HG02798 (cell line): ENCODE data around the gene GALE.
"Not testable (repeated sequence)": the region's sequence is repeated elsewhere in the genome, so short reads cannot be mapped to it uniquely, and the experiment has no call there.

ENCODE experiments used
- ATAC-seq: cut with Tn5 transposase; IDR thresholded peaks from one replicate; pipeline ENCODE4 v1.9.1; 2021; ENCODE audit warnings: mild to moderate bottlenecking; ENCODE audit not compliant: unreplicated experiment, poor library complexity

The GALE gene

DNA sequence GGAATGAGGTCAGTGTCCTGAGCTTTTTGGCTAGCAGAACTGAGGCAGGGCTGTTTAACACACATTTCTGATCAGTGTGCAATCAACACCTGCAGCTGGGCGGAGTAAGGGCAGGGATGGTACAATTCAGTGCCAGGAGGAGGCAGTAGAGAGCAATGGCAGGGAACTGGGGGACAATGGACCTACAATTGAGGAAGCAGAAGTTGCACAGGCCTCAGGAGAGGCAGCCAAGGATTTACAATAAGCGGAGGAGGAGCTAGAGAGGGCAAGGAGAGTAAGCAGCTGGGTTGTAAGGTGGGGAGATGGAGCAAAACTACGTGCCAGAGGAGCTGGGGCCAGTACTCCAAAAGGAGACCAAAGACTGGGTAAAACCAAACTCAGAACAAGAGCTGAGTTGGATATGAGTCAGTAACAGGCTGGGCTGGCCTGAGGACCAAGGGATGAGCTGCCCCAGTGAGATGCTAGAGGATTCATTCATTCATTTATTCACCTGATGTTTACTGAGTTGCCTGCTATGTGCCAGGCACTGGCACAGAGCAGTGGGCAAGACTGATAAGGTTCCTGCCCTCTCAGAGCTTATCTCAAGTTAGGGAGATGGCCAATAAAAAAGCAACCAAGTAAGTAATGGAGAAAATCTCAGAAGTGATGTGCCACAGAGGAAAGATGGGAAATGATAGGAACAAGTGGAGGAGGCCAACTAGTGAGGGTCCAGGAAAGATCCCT is 10.4 kb upstream of the GALE start:
- no peak for ATAC-seq

DNA sequence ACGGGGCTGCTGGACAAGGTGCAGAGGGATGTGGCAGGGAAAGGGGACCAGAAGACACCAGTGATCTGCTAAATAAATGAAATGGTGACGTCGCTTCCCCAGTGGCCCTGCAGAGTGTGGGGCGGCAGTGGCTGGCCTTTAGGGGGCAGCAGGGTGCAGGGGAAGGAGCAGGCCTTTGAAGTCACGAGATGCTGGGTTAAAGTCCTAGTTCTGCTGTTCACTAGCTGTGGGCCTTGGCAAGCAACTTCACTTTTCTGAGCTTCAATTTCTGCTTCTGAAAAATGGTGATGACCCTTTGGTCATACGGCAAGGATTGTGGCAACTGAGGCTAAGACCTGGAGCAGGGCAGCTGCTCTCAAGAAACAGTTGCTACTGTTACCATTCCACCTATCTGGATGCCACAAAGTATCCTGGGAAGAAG is 9.2 kb upstream of the GALE start:
- peak; percentile 68 for ATAC-seq

- ATAC-seq, result no peak
Observed at GRCh38 chr1:23807453-23807852, 6.9 kb upstream of the GALE start.

DNA sequence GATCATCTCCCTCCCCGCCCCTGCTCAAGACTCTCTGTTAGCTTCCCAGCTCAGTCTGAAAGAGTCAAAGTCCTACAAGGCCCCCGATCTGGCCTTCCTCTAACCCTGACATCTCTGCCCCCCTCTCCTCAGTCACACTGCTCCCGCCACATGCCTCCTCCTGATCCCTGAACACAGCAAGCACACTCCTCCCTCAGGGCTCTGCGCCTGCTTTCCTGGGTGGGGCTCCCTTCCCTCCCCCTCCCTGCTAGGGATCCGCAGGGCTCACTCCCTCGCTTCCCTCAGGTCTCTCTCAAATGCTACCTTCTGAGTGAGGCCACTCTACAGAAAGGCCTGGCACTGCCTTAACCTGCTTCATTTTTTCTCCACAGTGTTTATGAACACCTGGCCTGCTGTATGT is 5.7 kb upstream of the GALE start:
- ATAC-seq, result no peak

DNA sequence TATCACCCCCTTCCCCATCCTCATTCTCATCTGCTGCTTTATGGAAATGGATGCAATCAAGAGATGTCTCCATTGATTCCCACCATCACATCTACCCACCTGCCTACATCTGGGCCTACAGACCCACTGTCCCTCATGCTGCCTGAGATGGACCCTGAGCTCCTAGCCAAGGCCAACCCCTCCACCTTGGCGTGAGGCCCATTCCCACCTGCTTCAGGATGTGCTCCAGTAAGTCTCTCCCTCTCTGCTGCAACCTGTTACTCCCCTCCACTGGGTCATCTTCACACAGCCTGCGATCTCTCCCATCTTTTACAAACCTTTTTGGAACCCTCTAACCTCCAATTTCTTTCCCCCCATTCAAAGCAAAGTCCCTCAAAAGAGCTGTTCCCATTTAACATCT is 4.5 kb upstream of the GALE start:
- no peak for ATAC-seq

- no peak for ATAC-seq
Observed at GRCh38 chr1:23804183-23804835, 3.8 kb upstream of the GALE start.

GRCh38 chr1:23803674-23804073 is 3.1 kb upstream of the GALE start:
- no peak for ATAC-seq

GRCh38 chr1:23802809-23803342 is 2.3 kb upstream of the GALE start:
- not testable (repeated sequence) for ATAC-seq

- no peak for ATAC-seq
Observed at GRCh38 chr1:23801876-23802275, 1.3 kb upstream of the GALE start.

DNA sequence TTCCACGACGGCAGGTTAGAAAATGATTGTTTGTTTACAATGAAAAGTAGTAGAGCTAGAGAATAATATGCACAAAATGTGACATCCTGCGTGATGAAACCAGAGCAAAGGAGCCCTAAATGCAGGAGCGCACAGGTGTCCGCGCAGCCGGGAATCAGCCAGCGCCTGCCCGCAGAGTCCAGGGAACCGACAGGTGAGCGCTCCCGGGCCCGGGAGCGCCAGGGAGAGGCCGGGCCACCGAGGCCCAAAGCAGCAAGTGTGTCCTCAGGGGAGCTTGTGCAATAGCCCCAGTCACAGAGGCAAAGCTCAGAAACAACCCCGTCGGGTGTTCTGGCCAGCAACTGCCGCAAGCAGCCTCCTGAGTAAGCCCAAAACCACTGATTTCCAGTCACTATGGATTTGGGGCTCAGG is 789 bp upstream of the GALE start:
- ATAC-seq, result no peak

DNA sequence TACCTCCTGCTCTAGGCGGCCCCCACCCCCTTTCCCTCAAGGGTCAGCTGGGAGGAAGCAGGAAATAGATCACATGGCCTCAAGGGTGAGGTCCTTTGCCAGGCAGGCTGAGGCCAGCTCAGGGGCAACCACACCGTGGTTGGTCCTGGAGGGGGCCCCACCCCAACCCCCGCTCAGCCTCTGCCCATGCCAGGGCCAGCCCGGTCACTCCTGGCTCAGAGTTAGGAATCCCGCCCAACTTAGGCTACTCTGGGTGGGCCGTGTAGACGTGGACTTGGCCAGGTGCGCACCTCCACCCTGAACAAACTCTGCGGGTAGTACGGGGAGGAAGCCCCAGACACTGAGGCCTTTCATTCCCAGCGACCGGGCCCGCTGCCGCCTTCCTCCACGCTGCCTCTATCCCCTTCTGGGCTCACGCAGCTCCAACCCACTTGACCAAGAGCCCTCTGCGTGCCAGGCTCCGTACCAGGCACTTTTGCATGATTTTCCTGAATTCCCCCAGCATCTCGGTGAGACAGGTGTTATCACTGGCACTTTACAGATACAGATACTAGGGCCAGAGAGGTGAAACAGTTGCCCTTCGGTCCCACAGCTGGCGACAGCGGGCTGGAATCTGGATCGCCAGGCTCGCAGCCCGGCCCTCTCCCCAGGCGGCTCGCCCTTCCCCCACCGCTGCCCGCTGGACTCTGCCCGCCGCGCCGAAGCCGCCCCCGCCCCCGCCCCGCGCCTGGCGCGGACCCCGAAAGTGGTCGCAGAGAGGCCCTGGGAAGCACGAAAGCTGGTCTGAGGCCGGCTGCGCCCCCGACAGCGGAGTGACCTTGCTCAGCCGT is 769 bp downstream of the GALE start:
- no peak for ATAC-seq

DNA sequence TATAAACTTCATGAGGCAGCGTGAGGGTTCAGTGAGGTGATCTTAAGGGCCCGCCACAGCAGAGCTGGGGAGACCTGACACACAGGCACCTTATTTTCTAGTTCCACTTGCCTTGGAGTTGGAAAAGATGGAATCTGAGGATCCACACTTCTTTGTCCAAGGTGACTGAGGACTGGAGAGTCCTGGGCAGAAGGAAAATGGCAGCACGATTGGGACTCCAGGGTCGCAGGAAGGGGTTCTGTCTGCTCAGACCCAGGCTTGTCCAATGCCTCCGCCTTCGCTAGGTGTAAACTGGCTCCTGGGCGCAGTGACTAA is 1.3 kb downstream of the GALE start:
- no peak for ATAC-seq

DNA sequence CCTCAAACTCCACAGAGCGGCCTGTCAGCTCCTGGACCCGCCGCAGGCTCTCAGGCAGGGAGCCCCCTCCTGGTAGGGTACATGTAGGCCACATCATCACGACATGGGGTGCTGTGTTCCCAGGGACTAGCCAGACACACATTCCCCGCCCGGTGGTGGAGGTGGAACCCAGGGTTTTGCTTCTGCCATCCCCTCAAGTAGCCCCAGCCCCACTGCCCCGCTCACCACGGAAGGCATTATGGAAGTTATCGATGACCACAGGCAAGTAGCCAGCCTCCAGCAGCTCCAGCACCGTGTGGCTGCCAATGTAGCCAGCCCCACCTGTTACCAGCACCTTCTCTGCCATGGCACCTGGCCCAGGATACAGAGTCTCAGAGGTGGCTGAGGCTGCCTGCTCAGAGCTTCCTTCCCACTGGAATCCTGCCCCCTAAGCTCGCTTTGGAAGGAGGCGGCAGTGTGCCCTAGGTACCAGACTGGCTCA is 1.9 kb downstream of the GALE start:
- ATAC-seq, result no peak

DNA sequence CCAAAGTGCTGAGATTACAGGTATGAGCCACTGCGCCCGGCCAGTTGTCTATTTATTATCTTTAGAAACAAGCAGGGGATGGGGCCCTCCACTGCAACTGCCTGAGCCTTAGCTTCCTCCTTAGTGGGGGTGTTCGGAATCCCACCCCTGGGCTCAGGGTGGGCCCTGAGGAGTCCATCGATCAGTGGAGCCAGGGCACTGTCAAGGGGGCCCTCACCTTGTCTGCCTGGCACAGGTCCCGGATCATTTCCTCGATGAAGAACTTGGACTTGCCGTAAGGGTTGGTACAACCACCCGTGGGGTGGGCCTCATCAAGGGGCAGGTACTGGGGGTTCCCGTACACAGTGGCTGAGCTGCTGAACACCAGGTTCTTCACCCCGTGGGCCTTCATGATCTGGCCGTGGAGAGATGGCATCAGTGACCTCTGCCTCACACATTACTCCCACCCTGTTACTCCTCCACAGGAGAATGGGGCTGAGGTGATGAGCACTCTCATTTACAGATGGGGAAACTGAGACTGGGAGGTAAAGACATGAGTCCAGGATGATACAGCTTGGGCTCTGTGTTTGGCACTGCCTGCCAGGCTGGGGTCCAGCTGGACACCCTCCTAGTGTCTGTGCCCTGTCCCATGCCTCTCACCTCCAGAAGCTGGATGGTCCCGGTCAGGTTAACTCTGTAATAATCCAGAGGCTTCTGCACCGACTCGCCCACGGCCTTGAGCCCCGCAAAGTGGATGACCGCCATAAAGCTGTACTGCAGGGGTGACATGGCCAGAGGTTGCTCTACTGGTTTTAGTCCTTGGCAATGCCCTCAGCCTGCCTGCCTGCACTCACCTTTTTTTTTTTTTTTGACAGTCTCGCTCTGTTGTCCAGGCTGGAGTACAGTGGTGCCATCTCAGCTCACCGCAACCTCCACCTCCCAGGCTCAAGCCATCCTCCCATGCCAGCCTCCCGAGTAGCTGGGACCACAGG is 2.8 kb downstream of the GALE start:
- ATAC-seq, result no peak

DNA sequence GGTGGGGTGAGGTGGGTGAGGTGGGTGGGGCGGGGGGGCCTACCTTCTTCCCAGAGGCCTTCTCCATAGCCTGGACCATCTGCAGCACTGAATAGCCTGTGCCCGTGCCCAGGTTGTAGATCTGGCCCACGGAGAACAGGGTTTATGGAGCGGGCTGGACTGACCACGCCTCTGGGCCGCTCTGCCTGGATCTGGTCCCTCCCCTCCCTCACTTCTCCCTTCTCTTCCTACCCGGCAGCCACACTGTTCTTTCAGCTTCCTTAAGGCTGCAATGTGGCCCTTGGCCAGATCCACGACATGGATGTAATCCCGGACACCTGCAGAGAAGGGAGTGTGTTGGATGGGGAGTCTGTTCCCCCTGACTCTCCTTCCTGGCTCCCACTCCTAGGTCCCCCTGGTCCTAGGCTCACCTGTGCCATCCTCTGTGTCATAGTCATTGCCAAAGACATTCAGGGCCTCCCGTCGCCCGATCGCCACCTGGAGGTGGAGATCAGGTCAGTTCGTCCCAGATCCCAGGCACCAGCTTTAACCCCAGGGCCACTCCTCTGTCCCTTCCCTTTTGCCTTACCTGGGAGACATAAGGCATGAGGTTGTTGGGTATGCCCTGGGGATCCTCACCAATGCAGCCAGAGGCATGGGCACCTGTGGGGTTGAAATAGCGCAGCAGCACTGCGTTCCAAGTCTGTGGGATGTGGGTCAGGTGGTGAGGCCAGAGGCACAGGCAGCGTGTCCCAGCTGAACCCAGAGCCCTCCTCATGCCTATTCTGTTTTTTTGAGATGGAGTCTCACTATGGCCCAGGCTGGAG is 3.9 kb downstream of the GALE start:
- ATAC-seq, result no peak

DNA sequence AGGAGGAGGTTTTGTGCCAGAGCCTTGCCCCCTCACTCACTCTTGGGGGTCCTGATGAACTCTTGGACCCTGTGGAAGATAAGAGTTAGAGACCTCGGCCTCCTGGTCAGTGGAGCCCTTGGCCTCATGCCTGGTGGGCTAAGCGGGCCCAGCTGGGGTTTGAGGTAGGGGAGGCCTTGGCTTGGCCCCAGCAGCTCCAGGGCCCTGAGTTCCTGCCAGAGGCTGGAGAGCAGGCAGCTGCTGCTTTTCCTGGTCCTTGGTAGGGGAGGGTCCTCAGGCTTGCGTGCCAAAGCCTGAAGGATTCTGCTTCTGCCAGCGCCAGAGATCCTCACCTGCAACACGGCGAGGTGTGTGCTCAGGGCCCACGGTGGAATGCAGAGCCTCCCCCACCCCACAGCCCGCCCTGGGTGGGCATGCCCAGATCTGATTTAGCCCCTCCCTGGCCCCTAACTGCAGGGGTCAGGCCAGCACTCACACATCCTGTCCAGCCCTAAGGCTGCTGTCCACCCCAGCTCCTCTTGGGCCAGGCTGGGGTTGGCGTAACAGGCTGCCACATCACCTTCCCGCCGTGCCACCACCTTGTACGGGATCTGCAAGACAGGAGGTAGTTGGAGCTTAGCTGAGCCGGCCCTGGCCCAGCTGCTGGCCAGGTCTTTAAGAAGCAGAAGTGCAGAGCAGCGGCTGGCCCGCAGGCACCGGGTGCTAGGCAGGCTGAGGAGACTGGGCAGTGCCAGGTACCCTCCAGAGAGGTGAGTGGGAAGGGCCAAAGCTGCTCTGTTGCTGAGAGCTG is 4.7 kb downstream of the GALE start:
- no peak for ATAC-seq

DNA sequence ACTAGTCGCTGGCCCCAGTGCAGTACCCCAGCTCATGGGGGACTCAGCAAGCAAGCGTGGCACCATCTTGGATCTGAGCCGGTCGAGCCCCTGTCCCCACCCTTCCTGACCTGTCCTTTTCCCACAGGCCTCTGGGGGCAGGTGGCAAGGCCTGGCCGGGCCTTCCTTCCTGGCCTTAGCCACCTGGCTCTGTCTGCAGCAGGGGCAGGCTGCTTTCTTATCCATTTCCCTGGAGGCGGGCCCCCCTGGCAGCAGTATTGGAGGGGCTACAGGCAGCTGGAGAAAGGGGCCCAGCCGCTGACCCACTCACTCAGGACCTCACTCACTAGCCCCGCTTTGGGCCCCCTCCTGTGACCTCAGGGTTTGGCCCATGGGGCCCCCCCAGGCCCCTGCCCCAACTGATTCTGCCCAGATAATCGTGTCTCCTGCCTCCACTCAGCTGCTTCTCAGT is 5.8 kb downstream of the GALE start:
- ATAC-seq, result not testable (repeated sequence)
